Measurements from ENCODE around the gene CDH5.

The CDH5 gene

GRCh38 chr16:66395806-66396555 lies 29.5 kb downstream of the CDH5 start:
- DNase-seq = no peak

- DNase-seq = no peak
These were observed 31.4 kb downstream of the CDH5 start for GRCh38 chr16:66397736-66398433.

- DNase-seq = no peak
These were observed 32.5 kb downstream of the CDH5 start for GRCh38 chr16:66399031-66399430.

DNA sequence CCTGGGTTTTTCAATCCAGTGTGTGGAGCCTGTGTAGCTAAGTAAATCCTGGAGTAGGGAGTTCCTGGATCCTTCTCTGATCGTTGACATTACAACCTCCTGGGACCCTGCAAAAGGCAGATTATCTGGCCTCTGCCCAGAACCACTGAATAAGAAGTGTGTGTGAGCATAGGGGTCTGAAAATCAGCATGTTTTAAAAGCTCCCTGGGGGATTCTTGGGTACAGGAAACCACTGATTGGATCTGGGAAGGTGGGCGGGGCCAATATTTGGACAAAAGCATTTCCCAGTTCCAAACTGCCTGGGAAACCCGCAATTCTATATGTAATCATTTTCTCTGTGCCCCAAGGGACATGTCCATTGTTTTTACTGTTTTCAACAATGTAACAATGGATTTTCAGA lies 33.4 kb downstream of the CDH5 start:
- no peak for DNase-seq

DNA sequence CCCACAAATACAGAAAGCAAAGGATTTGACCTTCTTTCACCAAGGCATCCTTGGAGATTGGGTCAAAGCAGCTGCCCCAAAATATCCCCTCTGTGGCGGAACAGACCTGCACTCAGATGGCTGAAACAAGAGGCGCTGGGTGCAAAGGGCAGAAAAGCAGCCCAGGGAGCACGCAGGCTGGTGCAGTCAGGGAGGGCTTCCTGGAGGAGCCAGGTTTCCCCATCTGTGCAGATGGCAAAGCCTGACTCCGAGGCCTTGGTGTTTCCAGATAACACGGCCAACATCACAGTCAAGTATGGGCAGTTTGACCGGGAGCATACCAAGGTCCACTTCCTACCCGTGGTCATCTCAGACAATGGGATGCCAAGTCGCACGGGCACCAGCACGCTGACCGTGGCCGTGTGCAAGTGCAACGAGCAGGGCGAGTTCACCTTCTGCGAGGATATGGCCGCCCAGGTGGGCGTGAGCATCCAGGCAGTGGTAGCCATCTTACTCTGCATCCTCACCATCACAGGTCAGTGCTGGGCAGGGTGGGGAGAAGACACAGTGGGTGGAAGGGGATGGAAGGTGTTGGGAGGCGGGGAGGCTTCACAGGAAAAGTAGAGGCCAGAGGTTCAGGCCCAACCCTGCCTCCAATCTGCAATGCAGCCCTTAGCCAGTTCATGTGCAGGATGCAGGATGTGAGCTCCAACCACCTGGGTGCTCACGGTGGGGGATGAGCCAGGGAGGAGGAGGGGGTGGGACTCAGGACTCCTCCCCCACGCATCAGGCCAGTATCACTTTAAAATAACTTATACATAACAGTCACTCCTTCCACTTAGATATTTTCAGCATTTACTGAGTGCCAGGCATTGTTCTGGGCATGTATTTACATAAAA lies 34.3 kb downstream of the CDH5 start:
- DNase-seq = no peak

GRCh38 chr16:66401610-66402009 lies 35.1 kb downstream of the CDH5 start:
- no peak for DNase-seq

GRCh38 chr16:66402166-66402565 lies 35.7 kb downstream of the CDH5 start:
- no peak for DNase-seq

- DNase-seq = no peak
These were observed 36.2 kb downstream of the CDH5 start for GRCh38 chr16:66402591-66403230.

GRCh38 chr16:66403531-66404145 lies 37.1 kb downstream of the CDH5 start:
- no peak for DNase-seq

DNA sequence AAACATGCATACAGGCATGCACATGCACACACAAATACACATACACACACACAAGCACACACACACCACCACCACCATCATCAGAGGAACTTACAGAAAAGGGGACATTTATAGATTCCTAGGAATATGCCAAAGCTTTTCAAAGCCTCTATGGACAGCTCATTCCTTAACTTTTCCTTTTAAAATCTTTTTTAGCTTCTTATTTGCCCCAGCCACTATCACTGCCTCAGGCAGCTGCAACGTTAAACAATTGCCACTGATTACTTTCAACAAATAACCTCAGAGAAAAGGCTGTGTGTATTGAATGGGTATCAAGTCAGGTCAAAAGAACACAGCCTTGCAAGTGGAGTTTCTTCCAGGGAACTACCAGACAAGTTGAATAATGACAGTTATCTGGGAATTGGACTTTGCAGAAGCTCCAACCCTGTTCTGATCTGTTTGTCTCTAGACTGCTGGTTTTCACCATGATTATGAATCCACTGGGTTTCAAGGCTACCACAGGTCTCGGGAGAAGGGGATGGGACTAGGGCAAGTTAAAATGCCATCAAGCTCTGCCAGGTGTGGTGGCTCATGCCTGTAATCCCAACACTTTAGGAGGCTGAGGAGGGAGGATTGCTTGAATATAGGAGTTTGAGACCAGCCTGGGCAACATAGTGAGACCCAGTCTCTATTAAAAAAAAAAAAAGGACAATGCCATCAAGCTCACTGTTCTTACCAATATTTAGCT lies 38.7 kb downstream of the CDH5 start:
- DNase-seq = no peak

GRCh38 chr16:66406534-66407221 lies 40.2 kb downstream of the CDH5 start:
- DNase-seq = peak; percentile 3 to 58

DNA sequence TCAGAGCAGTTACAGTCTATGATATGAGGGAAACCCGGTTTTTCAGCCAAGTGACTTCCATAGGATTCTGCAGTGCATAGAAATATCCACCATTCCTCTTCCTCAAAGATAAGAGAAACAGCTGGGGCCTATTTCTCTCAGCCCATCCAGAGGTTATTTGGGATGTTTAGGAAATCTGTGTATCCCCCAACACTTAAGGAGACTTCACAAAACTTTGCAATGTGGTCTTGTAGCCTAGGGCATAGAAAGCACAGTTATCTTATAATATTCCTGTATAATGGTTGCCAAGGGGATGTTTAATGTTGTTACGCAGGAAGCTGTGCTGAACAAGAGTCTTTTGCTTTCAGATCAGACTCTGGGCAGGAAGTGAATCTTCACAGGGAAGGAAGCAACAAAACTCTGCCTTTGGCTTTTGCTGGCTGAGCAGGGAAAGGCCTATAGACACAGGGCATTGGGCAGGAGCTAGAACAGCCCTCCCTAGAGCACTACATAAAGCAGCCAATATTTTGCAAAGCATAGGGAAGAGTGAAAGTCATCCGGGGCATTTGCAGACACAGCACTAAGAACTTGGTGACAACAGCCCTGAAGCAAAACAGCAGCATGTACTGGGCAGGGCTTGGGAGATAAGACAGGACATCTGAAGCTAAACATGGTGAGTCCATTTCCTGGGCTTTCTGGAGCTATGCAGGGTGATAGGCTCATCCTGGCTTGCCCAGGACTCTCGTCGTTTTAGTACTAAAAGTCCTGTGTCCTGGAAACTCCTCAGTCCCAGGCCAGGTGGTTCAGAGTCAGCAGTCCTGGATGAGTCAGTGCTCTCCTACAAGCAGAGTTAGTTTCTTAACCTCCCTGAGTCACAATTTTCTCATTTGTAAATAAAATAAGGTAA lies 41.9 kb downstream of the CDH5 start:
- DNase-seq = no peak

DNA sequence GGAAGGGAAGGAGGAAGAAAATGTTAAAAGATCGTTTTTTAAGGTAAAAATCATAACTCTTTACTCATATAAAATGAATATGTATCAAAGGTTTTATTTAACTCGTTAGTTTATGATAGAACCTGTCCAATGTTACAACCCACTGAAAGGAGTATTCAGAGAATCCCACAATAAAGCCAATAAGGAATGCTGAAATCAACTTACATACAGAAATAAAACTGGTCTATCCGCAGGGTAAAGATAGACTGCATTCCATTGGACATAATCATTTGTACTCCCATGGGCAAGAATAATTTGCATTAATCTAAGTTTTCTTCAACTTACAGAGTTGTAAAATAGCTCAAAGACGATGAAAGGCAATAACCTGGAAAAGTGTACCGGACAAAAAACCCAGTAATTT lies 42.7 kb downstream of the CDH5 start:
- no peak for DNase-seq

- DNase-seq = no peak
These were observed 45.7 kb downstream of the CDH5 start for GRCh38 chr16:66412182-66412581.

DNA sequence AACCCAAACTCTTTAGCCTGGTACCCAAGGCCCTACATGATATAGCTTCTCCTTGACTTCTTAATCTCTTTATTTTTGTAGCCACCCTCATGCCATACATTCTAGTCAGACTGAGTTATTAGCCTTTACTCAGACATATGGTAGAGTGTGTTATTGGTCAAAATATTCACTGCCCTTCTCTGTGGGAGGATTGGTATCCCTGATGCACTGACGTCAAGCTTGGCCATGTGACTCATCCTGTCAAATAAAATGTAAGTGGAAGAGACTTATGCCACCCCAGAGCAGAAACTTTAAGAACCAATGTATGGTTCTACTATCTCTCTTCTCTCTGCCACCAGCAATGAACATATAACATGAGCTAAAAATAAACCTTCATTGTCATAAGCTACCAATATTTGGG lies 48.4 kb downstream of the CDH5 start:
- DNase-seq = no peak

- no peak for DNase-seq
These were observed 49.6 kb downstream of the CDH5 start for GRCh38 chr16:66416136-66416535.

GRCh38 chr16:66416939-66417700 lies 50.6 kb downstream of the CDH5 start:
- no peak for DNase-seq

- no peak for DNase-seq
These were observed 51.9 kb downstream of the CDH5 start for GRCh38 chr16:66418165-66418962.

DNA sequence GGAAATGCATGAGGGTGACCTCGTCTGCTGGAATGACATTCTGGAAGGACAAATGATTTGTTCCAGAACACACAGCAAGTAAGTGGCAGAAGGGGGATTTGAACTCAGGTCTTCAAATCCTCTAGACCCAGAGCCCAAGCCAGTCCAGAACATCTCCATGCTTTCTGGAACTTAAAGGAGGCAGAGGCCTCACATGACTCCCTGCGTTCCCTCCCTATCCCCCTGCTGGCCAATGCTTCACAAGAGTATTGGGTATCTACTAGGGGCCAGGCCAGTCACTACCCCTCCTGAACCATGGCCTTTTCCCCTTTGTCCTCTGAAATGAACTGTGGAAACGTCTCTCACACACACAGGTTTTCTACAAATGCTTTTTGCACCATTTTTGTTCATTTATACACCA lies 53.0 kb downstream of the CDH5 start:
- DNase-seq = no peak
